Hippocampal formation (tissue), 2 donors: Measurements from ENCODE around the gene ELAVL4.

Source experiments
- DNase-seq, 2 donors: peaks; one replicate each; lab custom pipeline; 2025; lab: John Stamatoyannopoulos, UW

The ELAVL4 gene

DNA sequence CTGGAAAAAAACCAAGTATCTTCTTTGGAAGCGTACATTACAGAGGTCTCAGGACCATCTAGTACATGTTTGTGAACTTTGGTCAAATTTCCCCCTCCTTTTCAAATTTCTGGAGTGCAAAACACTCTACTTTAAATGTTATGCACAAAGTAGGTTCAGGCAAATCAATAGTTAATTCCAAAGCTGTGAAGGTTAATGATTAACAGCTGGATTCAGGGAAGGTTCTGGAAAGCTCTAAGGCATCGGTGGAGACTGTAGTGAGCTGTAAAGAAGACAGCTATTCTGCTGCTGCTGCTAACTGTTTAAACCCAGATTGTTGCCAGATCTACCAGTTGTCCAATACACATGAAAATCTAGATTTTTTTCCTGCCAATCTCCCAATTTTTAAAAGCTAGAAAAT lies 70.9 kb downstream of the ELAVL4 start:
- no peak for DNase-seq

DNA sequence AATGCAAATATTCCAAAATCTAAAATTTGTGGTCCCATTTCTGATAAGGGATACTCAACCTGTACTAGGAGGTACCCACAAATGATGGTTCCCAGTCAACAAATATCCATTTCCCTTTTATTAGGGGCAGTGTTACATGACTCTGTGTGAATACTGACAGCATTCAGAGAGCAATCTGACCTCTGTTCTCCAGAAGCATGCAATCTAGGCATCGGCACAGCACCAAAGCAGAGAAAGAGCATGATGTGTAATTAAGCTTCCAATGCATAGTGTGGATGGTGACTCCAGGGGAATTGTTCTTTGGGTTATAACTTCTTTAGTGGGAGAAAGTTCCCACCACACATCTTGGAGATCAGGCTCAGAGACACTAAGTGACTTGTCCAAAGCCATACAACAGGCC lies 71.6 kb downstream of the ELAVL4 start:
- no peak for DNase-seq

DNA sequence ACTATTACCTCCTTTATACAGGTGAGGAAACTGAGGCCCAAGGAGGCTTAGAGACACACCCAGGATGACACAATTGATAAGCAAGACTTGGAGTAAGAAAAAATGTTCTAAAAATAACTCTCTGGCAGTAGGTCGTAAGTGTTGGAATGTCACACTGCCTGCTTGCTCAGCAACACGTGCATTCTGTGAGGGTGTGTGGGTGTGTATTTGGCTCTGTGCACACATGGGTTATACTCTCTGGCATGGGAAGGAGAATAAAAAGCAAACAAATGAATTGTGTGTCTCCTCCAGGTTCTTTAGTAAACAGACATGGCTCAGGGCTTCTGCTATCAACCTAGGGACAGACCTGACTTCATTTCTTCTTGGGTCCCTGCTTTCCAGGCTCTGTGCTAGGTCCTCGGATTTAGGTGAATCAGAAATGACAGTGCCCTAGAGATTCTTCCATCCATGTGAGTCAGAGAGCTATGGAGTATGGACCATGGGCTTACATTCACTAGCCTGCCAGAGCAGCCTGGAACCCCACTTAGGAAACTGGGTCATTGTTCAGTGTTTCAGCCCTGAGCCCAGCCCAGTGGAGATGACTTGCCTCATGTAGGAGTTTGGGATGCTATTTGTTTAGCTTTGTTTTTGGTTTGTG lies 72.4 kb downstream of the ELAVL4 start:
- no peak for DNase-seq

DNA sequence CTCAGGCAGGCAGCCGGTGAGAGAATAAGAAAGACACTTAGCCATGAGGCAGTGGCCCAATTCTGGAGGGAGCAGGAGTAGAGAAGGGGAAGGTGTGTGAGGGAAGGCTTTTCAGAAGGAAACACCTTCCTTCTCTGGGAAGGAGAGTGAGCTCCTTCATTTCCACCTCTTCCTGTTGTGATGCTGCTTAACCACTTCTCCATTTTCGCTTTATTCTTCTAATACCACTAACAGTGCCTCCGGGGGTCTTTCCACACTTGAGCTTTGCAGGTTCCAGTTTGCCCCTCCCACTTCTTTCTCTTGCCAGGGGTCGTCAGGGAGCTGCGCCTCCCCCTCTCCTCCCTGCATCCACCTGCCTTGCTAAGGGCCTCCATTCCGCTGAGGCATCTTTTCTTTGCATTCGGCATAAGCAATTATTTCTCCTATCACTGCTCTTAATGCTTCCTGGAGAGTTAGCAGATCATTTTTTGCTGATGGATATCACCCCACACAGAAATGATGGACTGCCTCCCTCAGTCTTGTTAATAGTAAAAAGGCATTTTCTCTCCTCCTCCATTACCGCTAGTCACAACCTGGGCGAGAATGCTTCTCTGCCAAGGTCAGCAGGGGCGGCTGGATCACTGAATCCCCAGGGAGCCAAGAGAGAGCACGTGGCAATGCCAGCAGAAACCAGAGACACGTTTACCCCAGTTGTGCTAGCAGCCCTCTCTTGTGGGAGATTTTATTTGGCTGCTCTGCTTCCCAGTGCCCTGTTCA lies 74.8 kb downstream of the ELAVL4 start:
- no peak for DNase-seq

DNA sequence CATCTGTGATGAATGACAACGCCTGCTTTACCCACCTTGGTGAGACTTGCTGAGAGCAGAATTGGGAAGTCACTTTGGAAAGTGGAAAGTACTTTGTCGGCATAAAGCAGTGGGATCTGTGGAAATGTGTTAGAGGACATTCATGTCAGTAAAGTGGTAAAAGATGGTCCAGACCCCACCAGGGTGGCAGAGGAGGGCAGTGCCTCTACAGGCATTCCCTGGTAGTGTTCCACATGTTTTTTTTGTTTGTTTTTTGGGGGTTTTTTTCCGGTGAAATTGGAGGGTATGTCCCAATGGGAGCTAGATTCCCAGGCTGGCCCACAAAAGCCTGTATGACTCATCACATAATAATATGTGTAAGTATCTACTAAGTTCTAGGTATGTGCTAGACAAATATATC lies 80.6 kb downstream of the ELAVL4 start:
- no peak for DNase-seq

DNA sequence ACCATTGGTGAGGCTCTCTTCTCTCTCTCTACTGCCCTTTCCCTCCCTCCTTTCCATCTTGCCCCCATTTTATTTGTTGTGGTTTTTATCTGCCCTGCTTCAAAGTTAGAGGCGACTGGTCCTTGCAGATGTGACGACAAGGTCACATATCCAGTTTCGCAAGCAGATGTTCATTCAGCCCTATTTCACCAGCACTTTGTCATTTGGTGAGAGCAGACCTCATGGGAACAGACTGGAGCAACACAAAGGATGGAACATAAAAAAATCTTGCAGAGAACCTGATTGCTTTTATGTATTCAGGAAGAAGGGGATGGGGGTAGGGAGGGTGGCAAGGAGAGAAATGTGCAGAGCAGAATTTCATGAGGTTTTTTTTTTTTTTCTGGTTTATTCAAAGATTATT lies 84.3 kb downstream of the ELAVL4 start:
- DNase-seq, result no peak

DNA sequence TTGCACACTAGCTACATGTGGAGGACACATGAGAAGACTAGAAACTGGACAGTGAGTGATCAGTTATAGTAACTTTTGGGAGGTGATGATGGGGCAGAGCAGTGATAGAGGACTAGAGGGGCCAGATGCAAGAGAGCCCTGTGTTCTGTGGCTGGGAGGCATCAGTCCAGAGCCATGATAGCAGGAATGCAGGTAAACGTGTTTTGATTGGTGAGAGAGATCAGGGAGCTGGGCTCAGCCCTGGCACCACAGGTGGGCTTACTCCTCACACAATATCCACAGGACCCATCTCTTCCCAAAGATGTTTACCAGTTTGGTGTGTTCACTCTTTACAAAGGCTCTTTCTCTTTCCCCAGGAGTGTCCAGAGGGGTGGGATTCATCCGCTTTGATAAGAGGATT lies 86.5 kb downstream of the ELAVL4 start:
- no peak for DNase-seq

DNA sequence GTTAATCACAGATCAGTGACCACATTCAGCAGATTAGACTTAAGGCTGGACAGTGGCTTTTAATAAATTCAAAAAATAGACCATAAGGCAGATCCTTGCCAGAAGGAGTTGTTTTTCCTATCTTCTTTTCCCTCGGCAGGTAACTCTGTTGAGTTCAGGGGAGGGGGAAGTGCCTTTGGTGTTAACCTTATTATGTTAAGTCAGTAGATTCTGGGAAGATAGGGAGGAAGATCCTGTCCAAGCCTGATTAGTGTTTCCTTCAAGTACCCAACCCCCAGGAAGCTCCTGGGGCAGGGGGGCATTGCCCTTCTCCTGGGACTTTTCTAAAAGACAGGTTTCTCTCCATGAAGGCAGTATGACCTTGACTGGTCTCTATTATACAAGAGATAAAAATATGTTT lies 87.4 kb downstream of the ELAVL4 start:
- no peak for DNase-seq

DNA sequence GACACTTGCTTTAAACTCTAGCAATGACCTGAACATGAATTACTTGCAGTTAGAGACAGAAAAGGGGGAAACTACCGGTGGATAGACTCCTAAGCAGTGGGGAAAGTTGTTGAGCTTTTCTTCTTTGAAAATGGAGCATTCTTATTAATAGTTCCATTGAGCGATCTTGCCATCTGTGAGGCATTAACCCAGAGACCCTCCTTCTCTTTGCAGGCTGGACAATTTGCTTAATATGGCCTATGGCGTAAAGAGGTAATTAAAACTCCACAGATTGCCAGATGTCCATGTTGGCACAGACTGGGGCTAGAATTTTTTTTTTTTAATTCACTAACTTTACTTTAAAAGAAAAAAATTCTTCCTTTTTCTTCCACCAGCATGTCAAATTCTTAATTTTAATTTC lies 88.5 kb downstream of the ELAVL4 start:
- no peak for DNase-seq

DNA sequence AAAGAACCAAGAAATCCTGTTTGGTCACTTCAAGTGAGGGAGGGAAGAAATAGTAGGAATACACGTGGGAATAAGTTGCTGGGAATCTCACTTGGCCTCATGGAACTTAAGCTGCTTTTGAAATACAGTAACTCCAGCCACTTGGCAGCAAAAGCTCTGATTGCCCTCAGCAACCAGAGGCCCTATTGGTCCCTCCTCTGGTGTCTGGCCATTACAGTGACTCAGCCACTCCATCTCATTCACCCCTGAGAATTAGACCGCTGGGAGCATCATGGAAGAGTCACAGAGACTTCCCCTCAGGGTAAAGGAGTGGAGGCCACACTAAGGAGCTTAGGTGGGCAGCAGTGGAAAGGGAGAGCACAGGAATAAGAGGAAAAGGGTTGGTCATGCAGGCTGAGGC lies 99.6 kb downstream of the ELAVL4 start:
- DNase-seq, result no peak

DNA sequence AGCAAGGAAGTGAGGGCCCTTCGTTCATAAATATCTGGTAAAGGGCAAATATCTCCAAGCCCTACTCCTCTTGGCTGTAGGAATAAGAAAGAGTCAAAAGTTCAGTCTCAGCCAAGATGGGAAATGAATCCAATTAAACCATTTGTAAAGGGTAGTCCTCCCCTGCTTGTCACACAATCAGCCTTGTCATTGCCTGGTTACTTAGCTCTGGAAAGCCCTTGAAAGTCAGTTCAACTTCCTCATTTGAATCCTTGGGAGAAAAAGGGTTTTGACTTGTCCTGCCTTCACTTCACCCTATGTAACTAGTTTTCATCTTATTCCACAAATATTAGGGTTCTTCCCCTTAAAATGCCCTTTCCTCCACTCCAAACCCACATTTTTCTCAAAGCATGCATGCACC lies 100.0 kb downstream of the ELAVL4 start:
- DNase-seq, result no peak

DNA sequence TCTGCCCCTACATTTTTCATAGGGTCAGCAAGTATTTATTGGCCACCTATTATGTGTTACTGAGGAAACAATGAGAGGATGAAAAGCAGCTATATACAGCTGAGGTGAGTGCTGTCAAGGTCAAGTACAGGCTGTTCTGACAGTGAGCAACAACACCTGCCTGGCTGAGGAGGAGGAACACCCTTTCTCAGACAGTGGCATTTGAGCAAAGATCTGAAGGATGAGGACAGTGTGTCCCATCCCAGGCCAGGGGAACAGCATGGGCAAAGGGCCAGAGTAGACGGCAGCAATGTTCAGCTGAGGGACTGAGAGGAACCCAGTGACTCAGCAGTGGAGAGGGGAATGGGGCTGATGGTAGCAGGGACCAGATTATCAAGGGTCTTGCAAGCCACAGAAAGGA lies 101.0 kb downstream of the ELAVL4 start:
- no peak for DNase-seq

DNA sequence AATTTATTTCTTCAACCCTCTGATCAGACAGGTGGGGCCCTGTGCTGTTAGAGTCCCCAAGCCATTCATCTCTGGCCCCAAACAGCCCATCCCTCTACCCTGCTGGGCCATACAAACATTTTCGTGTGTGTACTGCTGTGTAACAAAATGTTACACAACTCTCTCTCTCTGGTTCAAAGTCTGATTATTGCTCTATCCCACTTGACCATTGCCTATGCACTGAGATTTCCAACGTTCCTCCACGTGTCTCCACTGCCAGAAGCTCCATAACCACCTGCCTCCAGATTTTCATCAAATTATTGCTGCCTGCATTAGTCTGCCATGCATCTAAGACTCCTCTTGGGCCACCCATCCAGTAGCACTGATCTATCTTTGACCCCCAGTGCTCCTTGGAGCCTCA lies 104.8 kb downstream of the ELAVL4 start:
- no peak for DNase-seq

DNA sequence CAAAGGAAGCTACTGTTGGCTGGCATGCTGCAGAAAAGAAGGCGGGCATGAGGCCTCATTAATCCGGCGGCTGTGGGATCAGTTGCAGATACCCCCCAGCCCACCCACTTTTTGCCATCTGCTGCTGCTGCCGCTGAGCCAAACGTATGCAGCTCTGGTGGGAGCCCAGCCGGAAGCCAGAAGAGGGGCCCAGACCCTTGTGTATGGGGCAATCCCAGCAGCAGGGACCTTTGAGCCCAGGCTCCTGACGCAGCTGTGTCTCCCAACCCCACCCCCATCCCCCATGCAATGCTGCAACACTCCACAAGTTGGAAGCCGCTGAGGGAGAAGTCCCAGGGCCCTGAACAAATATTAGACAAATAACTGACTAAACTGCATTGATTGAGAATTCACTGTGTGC lies 106.0 kb downstream of the ELAVL4 start:
- DNase-seq, result no peak

DNA sequence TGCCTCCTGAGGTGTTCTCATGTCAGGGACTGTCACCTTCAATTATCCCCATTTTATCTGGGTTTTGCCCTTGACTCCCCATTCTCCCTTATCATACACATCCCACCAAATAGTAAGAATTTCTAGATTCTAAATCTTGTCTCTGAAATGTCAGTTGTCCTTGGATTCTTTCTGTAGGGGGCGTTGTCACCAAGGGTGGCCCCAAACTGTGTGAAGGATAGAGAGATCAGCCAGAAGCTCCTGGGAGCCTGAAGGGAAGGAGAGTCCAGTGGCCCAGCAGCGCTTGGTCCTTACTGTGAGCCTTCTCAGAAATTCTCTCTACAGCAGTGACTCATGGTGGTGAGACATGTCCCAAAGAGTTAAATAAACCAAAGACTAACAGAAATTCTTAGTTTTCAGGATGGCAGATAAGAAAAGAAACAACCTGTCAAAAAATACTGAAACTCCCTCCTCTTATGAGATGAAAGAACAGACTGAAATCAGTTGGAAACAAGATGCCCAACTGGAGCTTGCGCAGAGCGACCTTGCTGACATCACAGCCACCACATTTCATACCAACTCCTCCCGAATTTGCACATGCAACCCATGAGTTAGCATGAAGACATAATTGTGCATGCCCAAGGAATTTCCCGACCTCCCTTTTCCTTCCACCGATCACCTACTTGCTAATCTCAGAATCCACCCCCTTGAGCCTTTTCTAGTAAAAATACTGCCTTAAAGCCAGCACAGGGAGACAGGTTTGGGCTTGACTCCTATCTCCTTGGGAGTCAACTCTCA lies 109.8 kb downstream of the ELAVL4 start:
- DNase-seq, result no peak

DNA sequence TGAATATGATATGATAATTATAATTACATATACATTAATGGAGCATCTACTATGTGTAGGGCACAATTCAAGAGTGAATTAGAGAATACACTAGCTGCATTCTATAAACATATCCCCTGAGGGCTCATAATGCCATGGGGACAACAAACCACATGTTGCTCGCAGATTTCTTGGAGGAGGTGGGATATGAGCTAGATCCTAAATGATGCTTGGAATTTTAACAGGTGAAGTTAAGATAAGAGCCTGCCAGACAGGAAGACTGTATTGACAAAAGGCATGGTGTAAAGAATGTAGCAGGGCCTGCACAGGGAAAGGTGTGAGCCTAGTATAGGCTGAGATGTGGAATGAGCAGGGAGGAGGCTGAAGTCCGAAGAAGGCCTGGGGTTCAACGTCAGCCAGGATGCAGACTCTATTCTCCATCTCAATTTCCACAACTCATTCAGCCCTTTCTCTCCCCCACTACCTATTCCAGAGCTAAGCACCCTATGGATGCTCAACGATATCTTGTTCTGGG lies 120.2 kb downstream of the ELAVL4 start:
- no peak for DNase-seq

DNA sequence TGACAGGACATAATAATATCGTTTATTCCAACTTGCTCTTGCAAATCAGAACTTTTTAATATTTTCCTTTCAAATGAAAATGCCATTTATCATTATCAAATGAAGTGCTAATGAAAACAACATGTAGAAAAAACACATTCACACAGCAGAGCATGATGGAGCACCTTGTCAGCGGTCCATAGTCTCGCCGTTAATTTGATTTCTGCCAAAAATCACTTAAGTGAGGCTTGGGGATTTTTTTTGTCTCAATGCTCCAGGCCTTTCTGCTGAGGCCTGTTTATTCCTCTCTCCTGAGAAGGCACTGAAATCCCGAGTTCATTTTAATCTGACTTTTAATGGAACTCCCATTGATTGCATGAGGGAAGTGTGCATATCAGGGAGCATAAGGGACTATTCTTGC lies 122.5 kb downstream of the ELAVL4 start:
- DNase-seq, result no peak

DNA sequence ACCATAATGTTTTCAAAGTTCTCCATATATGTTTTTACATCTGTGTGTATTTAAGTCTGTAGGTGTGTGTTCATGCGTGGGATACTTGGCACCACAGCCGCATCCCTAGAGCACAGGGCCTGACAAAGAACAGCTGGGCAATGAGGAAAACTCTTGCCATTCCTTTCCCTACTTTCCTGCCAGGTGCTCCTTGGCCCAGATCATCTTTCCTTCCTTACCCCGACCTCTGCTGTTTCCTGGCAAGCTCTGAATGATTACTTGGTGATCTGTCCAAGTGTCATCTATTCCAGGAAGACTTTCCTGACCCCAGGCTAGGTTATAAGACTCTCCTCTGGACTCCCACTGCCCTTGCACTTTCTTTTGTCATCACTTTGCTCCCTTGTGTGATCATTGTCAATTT lies 123.6 kb downstream of the ELAVL4 start:
- no peak for DNase-seq

DNA sequence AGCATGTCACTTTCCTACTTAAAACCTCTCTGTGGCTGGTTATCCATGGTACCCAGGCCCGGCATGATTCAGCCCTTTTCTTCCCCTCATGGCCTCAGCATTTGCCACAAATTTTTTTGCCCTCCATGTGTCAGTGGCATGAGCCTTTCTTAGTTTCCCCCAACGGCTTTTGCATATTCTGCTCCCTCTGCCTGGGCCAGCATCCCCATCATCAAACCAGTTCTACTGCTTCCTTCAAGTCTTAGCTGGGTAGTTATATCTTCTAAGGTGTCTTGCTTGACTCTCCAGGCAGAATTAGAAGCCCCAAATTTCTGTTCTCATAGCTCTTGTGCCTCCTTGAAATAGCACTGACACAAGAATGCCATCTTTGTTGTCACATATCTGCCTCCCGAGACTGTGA lies 127.9 kb downstream of the ELAVL4 start:
- DNase-seq, result no peak

DNA sequence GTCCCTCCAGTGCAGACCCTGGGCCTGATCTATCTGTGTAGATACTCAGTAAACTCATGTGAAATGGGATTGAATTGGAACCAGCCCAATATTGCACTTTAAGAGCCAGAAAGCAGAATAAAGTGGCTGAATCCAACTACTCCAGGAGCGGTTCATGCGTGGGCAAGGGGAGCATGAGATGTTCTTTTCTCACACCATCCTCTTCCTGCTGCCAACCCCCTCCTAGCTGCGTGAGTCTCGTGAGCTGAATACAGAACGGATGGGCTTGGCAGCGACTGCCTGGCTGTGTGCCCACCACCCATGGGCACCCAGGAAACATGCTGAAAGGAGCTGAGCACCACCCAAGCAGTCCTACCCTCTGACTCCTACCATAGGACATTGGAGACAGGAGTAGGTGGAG lies 128.3 kb downstream of the ELAVL4 start:
- DNase-seq, result no peak

DNA sequence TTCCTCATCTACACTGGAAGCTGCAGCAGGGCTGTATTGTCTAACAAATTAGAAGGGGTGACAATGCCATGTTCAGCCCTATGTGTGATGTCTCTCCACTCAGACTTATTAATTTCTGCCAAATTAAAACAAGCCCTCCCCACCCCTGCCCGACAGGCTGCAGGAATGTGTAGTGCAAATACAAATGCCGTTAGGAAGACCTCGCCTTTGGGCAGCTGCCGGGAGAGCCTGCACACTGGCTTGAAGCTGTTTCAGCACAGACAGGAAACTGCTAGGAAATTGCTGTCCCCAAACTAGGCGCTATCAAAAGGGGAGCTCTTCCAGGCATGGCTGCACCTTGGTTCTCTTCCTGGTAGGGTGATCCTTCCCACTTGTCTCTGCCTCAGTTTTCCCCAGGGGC lies 135.2 kb downstream of the ELAVL4 start:
- no peak for DNase-seq

DNA sequence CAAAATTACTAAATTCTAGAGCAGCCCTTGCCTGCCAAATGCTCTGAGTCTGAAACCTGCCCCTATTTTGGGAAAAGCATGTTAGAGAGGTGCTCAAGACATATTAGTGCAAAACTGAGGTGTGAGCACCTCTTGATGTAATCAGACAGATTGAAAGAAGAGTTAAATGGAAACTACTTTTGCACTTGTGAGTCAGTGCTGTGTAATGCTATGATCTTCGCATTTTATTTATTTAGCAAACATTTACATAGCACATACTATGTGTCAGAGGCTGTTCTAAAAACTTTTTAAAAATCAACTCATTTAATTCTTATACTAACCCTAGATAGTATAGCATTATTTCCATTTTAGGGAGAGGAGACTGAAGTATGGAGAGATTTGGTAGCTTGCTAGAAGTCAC lies 138.1 kb downstream of the ELAVL4 start:
- DNase-seq, result no peak

DNA sequence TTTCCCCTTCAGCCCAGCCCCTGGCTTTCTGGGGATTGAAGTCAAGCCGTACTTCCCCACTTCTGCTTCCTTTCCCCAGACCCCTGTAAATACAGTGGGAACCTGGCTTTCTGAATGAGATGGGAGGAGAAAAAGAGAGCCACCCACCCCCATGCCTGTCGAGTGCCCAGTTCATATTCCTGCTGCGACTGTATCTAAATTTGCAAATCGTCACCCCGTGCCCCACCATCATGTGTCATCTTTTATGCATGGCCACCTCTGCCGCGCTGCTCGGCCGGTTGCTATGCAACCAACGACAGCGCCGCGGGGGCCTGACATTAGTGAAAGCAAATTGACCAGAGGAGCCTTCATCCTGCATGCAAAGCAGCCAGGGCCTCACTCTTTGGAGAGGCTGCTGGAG lies 143.0 kb downstream of the ELAVL4 start:
- DNase-seq, result no peak
